PC-9 (cell line): ENCODE data around the gene FAM53A. TPM values are rescaled to one million over a fixed set of nuclear protein-coding genes. Genes with fewer than 3 reads are reported as not detected.

ENCODE experiments used
- BruUV-seq: library from RNA; stranded (reverse); fragments of 400-500 nt; replicated peaks from 2 replicates; lab custom pipeline; 2021; lab: Mats Ljungman, UMichigan
- CTCF ChIA-PET: fragments of 300-600 bp; sonication (Branson Sonifier 250); formaldehyde crosslinking; loops from one replicate; lab custom pipeline; 2022; ENCODE audit warnings: antibody characterized with exemption; lab: Charles Lee
- POLR2A ChIA-PET: fragments of 300-600 bp; sonication (Branson Sonifier 250); formaldehyde crosslinking; loops from one replicate; lab custom pipeline; 2022; ENCODE audit warnings: antibody characterized with exemption; ENCODE audit not compliant: unreplicated experiment; lab: Charles Lee
- DNase-seq, 2 experiments: peaks; one replicate each; pipeline versions ENCODE4 v3.0.0 to v3.0.0-alpha.2; 2015 to 2022; ENCODE audit warnings: mixed read lengths in 1 of 2
- H2AFZ ChIP-seq: fragments of 200-600 bp; sonication (generic); 2 replicates; pipeline ENCODE4 v1.8.1; 2017; ENCODE audit warnings: antibody characterized with exemption
- H3F3A ChIP-seq: fragments of 200-600 bp; sonication (generic); 2 replicates; pipeline ENCODE4 v1.8.1; 2017; ENCODE audit warnings: antibody characterized with exemption, mild to moderate bottlenecking, low read depth; ENCODE audit not compliant: insufficient read depth
- H3K27ac ChIP-seq: fragments of 200-600 bp; sonication (generic); 2 replicates; pipeline ENCODE4 v1.6.1; 2016; ENCODE audit warnings: mixed run types
- H3K27me3 ChIP-seq: fragments of 200-600 bp; sonication (generic); 2 replicates; pipeline ENCODE4 v1.6.1; 2016; ENCODE audit warnings: low read depth, mixed run types; ENCODE audit not compliant: insufficient read depth
- H3K36me3 ChIP-seq: fragments of 200-600 bp; sonication (generic); 2 replicates; pipeline ENCODE4 v1.6.1; 2016; ENCODE audit warnings: low read depth, mixed run types
- H3K4me1 ChIP-seq: fragments of 200-600 bp; sonication (generic); replicated peaks from 2 replicates; pipeline ENCODE4 v1.6.1; 2016; ENCODE audit warnings: mixed run types; ENCODE audit not compliant: insufficient read depth
- H3K4me2 ChIP-seq: fragments of 200-600 bp; sonication (generic); 2 replicates; pipeline ENCODE4 v1.6.1; 2017; ENCODE audit warnings: mixed run types
- H3K4me3 ChIP-seq: fragments of 200-600 bp; sonication (generic); 2 replicates; pipeline ENCODE4 v1.6.1; 2016; ENCODE audit warnings: mixed run types
- H3K79me2 ChIP-seq: fragments of 200-600 bp; sonication (generic); 2 replicates; pipeline ENCODE4 v1.6.1; 2017; ENCODE audit warnings: low read depth, mixed run types
- H3K9me2 ChIP-seq: fragments of 200-600 bp; sonication (generic); 2 replicates; pipeline ENCODE4 v1.8.1; 2017; ENCODE audit warnings: mild to moderate bottlenecking; ENCODE audit not compliant: insufficient read depth
- H3K9me3 ChIP-seq: fragments of 200-600 bp; sonication (generic); 2 replicates; pipeline ENCODE4 v1.8.1; 2016; ENCODE audit warnings: low read depth; ENCODE audit not compliant: insufficient read depth
- H4K20me1 ChIP-seq: fragments of 200-600 bp; sonication (generic); 2 replicates; pipeline ENCODE4 v1.8.1; 2017; ENCODE audit not compliant: insufficient read depth
- CTCF ChIP-seq: fragments of 200-600 bp; sonication (generic); conservative IDR thresholded peaks from 2 replicates; pipeline ENCODE4 v1.6.1; 2017; ENCODE audit warnings: mixed run types, antibody characterized with exemption, mild to moderate bottlenecking, moderate library complexity
- EZH2 ChIP-seq: fragments of 200-600 bp; sonication (generic); IDR thresholded peaks from 2 replicates; pipeline ENCODE4 v1.8.0; 2017; ENCODE audit warnings: antibody characterized with exemption, low read depth
- intact Hi-C: fragments of 100-400 bp; cut with micrococcal nuclease; formaldehyde crosslinking; loops from one replicate; pipeline ENCODE4 v1.10.0; 2022; ENCODE audit not compliant: unreplicated experiment
- total RNA-seq: library from RNA; stranded (reverse); gene quantifications from 2 replicates; pipeline ENCODE4 v1.2.3, GENCODE V29; 2021

The FAM53A gene
- total RNA-seq, 1 experiment from 2014 or later, result 4.0 TPM

GRCh38 chr4:1669850-1670249 lies 14.3 kb downstream of the FAM53A start:
- H3K27ac ChIP-seq, result no peak overlapping the region
- H2AFZ ChIP-seq, result no peak overlapping the region
- H3K36me3 ChIP-seq, result no peaks in the 10 kb centered on the region
- no peaks in the 10 kb centered on the region for H3K27me3 ChIP-seq
- H3K4me1 ChIP-seq, result no peaks in the 10 kb centered on the region
- intact Hi-C loops, result no loop called here
- ChIA-PET POLR2A (no interaction called here), CTCF (no interaction called here)
- H3K9me2 ChIP-seq, result no peaks in the 10 kb centered on the region
- TF ChIP-seq EZH2, result no peak
- no peak for TF ChIP-seq CTCF
- H3K9me3 ChIP-seq, result no peaks in the 10 kb centered on the region
- no peak overlapping the region for H3K4me3 ChIP-seq
- H3K79me2 ChIP-seq, result no peaks in the 10 kb centered on the region
- no peaks in the 10 kb centered on the region for H4K20me1 ChIP-seq
- no peak for DNase-seq
- no peak overlapping the region for H3K4me2 ChIP-seq
- BruUV-seq, result no TSS peak
- H3F3A ChIP-seq, result no peaks in the 10 kb centered on the region

DNA sequence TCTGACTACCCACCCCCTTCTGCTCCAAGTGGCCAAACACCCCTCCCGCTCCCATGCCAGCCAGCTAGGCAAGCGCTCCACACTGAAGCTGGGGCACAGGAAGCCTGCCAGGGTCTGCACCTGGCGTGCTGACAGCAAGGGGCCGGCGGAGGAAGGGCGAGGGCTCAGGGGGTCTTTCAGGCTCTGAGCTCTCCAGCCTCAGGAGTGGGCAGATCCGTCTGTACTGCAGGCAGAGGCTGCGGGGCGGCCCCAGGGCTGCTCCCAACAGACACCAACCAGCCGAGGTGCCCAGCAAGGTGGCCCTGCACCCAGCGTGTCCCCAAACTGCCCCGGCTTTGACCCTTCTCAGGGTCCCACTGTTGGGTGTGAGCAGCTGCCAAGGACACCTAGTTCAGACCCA lies 14.8 kb downstream of the FAM53A start:
- Histone ChIP-seq H3K27me3 (no peaks in the 10 kb centered on the region), H3K9me3 (no peaks in the 10 kb centered on the region), H4K20me1 (no peaks in the 10 kb centered on the region), H3K27ac (no peak overlapping the region), H3K4me3 (no peak overlapping the region), H3K4me2 (no peak overlapping the region), H2AFZ (no peak overlapping the region), H3K9me2 (no peaks in the 10 kb centered on the region), H3K79me2 (no peaks in the 10 kb centered on the region), H3K4me1 (no peaks in the 10 kb centered on the region), H3K36me3 (no peaks in the 10 kb centered on the region), H3F3A (no peaks in the 10 kb centered on the region)
- intact Hi-C loops, result no loop called here
- ChIA-PET POLR2A (no interaction called here), CTCF (no interaction called here)
- DNase-seq, result no peak
- no peak for TF ChIP-seq CTCF
- BruUV-seq, result no TSS peak

GRCh38 chr4:1668488-1668840 lies 15.6 kb downstream of the FAM53A start:
- Histone ChIP-seq H3K4me1 (no peaks in the 10 kb centered on the region), H3K79me2 (no peaks in the 10 kb centered on the region), H3F3A (no peaks in the 10 kb centered on the region), H3K9me2 (no peaks in the 10 kb centered on the region), H3K4me2 (no peak overlapping the region), H4K20me1 (no peaks in the 10 kb centered on the region), H3K9me3 (no peaks in the 10 kb centered on the region), H3K36me3 (no peaks in the 10 kb centered on the region), H3K27me3 (no peaks in the 10 kb centered on the region), H2AFZ (no peak overlapping the region), H3K4me3 (no peak overlapping the region), H3K27ac (no peak overlapping the region)
- DNase-seq, result no peak
- TF ChIP-seq EZH2 (no peak), CTCF (no peak)
- ChIA-PET CTCF (no interaction called here), POLR2A (no interaction called here)
- BruUV-seq, result no TSS peak
- intact Hi-C loops, result no loop called here
